ENCODE measurements around the gene KRTAP9-8. TPM values are rescaled to one million over a fixed set of nuclear protein-coding genes. Genes with fewer than 3 reads are reported as not detected.

The KRTAP9-8 gene, protein sequence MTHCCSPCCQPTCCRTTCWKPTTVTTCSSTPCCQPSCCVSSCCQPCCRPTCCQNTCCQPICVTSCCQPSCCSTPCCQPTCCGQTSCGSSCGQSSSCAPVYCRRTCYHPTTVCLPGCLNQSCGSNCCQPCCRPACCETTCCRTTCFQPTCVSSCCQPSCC
- not detected in 5 replicates for total RNA-seq (2022; extraction: Qiagen RNA extraction; ENCODE audit: low read depth)

DNA sequence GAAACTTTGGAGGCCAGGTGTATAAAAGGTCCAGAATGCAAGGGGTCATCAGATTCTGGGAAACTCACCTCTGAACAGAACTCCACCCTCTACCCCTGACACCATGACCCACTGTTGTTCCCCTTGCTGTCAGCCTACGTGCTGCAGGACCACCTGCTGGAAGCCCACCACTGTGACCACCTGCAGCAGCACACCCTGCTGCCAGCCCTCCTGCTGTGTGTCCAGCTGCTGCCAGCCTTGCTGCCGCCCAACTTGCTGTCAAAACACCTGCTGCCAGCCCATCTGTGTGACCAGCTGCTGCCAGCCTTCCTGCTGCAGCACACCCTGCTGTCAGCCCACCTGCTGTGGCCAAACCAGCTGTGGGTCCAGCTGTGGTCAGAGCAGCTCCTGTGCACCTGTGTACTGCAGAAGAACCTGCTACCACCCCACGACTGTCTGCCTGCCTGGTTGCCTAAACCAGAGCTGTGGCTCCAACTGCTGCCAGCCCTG, at the start of gene KRTAP9-8:
KRTAP9-8 (plus strand) TSS at position 51 of the 489 bp plus-strand sequence; CDS start at position 104, 53 bp downstream.

DNA sequence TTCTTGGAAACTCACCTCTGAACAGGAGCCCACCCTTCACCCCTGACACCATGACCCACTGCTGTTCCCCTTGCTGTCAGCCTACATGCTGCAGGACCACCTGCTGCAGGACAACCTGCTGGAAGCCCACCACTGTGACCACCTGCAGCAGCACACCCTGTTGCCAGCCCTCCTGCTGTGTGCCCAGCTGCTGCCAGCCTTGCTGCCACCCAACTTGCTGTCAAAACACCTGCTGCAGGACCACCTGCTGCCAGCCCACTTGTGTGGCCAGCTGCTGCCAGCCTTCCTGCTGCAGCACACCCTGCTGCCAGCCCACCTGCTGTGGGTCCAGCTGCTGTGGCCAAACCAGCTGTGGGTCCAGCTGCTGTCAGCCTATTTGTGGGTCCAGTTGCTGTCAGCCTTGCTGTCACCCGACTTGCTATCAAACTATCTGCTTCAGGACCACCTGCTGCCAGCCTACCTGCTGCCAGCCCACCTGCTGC, 47.9 kb upstream of the KRTAP9-8 start, which contains the start of gene KRTAP9-1:
KRTAP9-1 (plus strand) TSS at position 51 of the 482 bp plus-strand sequence; CDS start at position 51, 0 bp downstream.

DNA sequence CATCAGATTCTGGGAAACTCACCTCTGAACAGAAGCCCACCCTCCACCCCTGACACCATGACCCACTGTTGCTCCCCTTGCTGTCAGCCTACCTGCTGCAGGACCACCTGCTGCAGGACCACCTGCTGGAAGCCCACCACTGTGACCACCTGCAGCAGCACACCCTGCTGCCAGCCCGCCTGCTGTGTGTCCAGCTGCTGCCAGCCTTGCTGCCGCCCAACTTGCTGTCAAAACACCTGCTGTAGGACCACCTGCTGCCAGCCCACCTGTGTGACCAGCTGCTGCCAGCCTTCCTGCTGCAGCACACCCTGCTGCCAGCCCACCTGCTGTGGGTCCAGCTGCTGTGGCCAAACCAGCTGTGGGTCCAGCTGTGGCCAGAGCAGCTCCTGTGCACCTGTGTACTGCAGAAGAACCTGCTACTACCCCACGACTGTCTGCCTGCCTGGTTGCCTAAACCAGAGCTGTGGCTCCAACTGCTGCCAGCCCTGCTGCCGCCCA, 11.2 kb upstream of the KRTAP9-8 start, which contains the start of gene KRTAP9-2:
KRTAP9-2 (plus strand) TSS at position 51 of the 498 bp plus-strand sequence; CDS start at position 58, 7 bp downstream.

DNA sequence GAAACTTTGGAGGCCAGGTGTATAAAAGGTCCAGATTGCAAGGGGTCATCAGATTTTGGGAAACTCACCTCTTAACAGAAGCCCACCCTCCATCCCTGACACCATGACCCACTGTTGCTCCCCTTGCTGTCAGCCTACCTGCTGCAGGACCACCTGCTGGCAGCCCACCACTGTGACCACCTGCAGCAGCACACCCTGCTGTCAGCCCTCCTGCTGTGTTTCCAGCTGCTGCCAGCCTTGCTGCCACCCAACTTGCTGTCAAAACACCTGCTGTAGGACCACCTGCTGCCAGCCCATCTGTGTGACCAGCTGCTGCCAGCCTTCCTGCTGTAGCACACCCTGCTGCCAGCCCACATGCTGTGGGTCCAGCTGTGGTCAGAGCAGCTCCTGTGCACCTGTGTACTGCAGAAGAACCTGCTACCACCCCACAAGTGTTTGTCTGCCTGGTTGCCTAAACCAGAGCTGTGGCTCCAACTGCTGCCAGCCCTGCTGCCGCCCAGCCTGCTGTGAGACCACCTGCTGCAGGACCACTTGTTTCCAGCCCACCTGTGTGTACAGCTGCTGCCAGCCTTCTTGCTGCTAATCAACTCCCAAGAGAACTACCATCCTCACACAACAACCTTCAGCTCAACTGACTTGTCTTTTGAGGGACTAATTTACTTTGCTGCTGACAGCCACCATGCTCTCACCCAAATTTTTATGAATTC, 5.2 kb upstream of the KRTAP9-8 start, which contains the start of gene KRTAP9-3:
KRTAP9-3 (plus strand) TSS at position 51 of the 707 bp plus-strand sequence; CDS start at position 104, 53 bp downstream.

DNA sequence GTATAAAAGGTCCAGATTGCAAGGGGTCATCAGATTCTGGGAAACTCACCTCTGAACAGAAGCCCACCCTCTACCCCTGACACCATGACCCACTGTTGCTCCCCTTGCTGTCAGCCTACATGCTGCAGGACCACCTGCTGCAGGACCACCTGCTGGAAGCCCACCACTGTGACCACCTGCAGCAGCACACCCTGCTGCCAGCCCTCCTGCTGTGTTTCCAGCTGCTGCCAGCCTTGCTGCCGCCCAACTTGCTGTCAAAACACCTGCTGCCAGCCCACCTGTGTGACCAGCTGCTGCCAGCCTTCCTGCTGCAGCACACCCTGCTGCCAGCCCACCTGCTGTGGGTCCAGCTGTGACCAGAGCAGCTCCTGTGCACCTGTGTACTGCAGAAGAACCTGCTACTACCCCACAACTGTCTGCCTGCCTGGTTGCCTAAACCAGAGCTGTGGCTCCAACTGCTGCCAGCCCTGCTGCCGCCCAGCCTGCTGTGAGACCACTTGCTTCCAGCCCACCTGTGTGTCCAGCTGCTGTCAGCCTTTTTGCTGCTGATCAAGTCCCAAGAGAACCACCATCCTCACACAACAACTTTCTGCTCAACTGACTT, 11.9 kb downstream of the KRTAP9-8 start, which contains the start of gene KRTAP9-4:
KRTAP9-4 (plus strand) TSS at position 51 of the 604 bp plus-strand sequence; CDS start at position 85, 34 bp downstream.

DNA sequence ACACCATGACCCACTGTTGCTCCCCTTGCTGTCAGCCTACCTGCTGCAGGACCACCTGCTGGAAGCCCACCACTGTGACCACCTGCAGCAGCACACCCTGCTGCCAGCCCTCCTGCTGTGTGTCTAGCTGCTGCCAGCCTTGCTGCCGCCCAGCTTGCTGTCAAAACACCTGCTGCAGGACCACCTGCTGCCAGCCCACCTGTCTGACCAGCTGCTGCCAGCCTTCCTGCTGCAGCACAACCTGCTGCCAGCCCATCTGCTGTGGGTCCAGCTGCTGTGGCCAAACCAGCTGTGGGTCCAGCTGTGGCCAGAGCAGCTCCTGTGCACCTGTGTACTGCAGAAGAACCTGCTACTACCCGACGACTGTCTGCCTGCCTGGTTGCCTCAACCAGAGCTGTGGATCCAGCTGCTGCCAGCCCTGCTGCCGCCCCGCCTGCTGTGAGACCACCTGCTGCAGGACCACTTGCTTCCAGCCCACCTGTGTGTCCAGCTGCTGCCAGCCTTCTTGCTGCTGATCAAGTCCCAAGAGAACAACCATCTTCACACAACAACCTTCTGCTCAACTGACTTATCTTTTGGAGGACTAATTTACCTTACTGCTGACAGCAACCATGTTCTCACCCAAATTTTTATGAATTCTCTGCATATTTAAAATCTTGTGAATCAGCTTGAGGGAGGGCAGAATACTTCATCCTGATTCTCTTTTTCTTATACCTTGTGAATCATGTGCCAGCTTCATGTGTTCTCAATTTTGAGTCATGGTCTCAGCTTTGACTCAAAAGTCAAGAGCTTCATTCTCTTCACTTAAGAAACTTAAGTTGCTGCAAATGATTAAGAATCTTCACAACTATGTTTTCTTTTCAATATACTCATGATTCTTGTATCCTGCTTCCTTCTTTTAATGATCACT, 17.8 kb downstream of the KRTAP9-8 start, which contains the start of gene KRTAP9-9:
KRTAP9-9 (plus strand) TSS at position 4 of the 910 bp plus-strand sequence.

DNA sequence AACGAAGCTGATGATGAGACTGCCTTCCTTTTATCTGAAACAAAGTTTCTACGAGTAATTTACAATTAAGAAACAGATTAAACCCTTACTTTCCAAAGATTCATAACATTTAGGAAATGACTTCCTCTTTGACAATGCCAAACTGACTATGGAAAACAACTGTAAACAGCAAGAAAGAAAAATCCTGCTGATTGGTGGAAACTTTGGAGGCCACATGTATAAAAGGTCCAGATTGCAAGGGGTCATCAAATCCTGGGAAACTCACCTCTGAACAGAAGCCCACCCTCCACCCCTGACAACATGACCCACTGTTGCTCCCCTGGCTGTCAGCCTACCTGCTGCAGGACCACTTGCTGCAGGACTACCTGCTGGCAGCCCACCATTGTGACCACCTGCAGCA, 27.3 kb downstream of the KRTAP9-8 start, which contains the start of gene KRTAP9-6:
KRTAP9-6 (plus strand) TSS at position 301 of the 400 bp plus-strand sequence; CDS start at position 301, 0 bp downstream.

DNA sequence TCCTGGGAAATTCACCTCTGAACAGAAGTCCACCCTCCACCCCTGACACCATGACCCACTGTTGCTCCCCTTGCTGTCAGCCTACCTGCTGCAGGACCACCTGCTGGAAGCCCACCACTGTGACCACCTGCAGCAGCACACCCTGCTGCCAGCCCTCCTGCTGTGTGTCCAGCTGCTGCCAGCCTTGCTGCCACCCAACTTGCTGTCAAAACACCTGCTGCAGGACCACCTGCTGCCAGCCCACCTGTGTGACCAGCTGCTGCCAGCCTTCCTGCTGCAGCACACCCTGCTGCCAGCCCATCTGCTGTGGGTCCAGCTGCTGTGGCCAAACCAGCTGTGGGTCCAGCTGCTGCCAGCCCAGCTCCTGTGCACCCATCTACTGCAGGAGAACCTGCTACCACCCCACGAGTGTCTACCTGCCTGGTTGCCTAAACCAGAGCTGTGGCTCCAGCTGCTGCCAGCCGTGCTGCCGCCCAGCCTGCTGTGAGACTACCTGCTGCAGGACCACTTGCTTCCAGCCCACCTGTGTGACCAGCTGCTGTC, 37.9 kb downstream of the KRTAP9-8 start, which contains the start of gene KRTAP9-7:
KRTAP9-7 (plus strand) TSS at position 51 of the 543 bp plus-strand sequence; CDS start at position 51, 0 bp downstream.

Other genes with a start within 250 kb of the KRTAP9-8 start
- gene KRTAP3-3, start 243.8 kb upstream of the KRTAP9-8 start, total RNA-seq (2022; extraction: Qiagen RNA extraction; ENCODE audit: low read depth) = not detected in 5 replicates
- gene KRTAP3-2, start 238.1 kb upstream of the KRTAP9-8 start, total RNA-seq (2022; extraction: Qiagen RNA extraction; ENCODE audit: low read depth) = not detected in 5 replicates
- not detected in 5 replicates for gene KRTAP3-1, start 228.9 kb upstream of the KRTAP9-8 start, total RNA-seq (2022; extraction: Qiagen RNA extraction; ENCODE audit: low read depth)
- not detected in 5 replicates for gene KRTAP1-5, start 210.8 kb upstream of the KRTAP9-8 start, total RNA-seq (2022; extraction: Qiagen RNA extraction; ENCODE audit: low read depth)
- gene KRTAP1-4, start 207.8 kb upstream of the KRTAP9-8 start, total RNA-seq (2022; extraction: Qiagen RNA extraction; ENCODE audit: low read depth) = not detected in 5 replicates
- not detected in 5 replicates for gene KRTAP1-3, start 203.1 kb upstream of the KRTAP9-8 start, total RNA-seq (2022; extraction: Qiagen RNA extraction; ENCODE audit: low read depth)
- gene KRTAP1-1, start 196.5 kb upstream of the KRTAP9-8 start, total RNA-seq (2022; extraction: Qiagen RNA extraction; ENCODE audit: low read depth) = not detected in 5 replicates
- not detected in 5 replicates for gene KRTAP2-1, start 190.7 kb upstream of the KRTAP9-8 start, total RNA-seq (2022; extraction: Qiagen RNA extraction; ENCODE audit: low read depth)
- not detected in 5 replicates for gene KRTAP2-2, start 182.8 kb upstream of the KRTAP9-8 start, total RNA-seq (2022; extraction: Qiagen RNA extraction; ENCODE audit: low read depth)
- gene KRTAP2-3, start 177.9 kb upstream of the KRTAP9-8 start, total RNA-seq (2022; extraction: Qiagen RNA extraction; ENCODE audit: low read depth) = not detected in 5 replicates
- not detected in 5 replicates for gene KRTAP2-4, start 172.1 kb upstream of the KRTAP9-8 start, total RNA-seq (2022; extraction: Qiagen RNA extraction; ENCODE audit: low read depth)
- gene KRTAP4-7, start 153.8 kb upstream of the KRTAP9-8 start, total RNA-seq (2022; extraction: Qiagen RNA extraction; ENCODE audit: low read depth) = not detected in 5 replicates
- gene KRTAP4-8, start 139.9 kb upstream of the KRTAP9-8 start, total RNA-seq (2022; extraction: Qiagen RNA extraction; ENCODE audit: low read depth) = not detected in 5 replicates
- gene KRTAP4-16, start 135.8 kb upstream of the KRTAP9-8 start, total RNA-seq (2022; extraction: Qiagen RNA extraction; ENCODE audit: low read depth) = not detected in 5 replicates
- not detected in 5 replicates for gene KRTAP4-9, start 132.6 kb upstream of the KRTAP9-8 start, total RNA-seq (2022; extraction: Qiagen RNA extraction; ENCODE audit: low read depth)
- not detected in 5 replicates for gene KRTAP4-11, start 119.6 kb upstream of the KRTAP9-8 start, total RNA-seq (2022; extraction: Qiagen RNA extraction; ENCODE audit: low read depth)
- gene KRTAP4-12, start 113.8 kb upstream of the KRTAP9-8 start, total RNA-seq (2022; extraction: Qiagen RNA extraction; ENCODE audit: low read depth) = not detected in 5 replicates
- gene KRTAP4-6, start 97.5 kb upstream of the KRTAP9-8 start, total RNA-seq (2022; extraction: Qiagen RNA extraction; ENCODE audit: low read depth) = not detected in 5 replicates
- gene KRTAP4-5, start 88.2 kb upstream of the KRTAP9-8 start, total RNA-seq (2022; extraction: Qiagen RNA extraction; ENCODE audit: low read depth) = not detected in 5 replicates
- gene KRTAP4-4, start 77.3 kb upstream of the KRTAP9-8 start, total RNA-seq (2022; extraction: Qiagen RNA extraction; ENCODE audit: low read depth) = not detected in 5 replicates
- not detected in 5 replicates for gene KRTAP4-3, start 69.8 kb upstream of the KRTAP9-8 start, total RNA-seq (2022; extraction: Qiagen RNA extraction; ENCODE audit: low read depth)
- not detected in 5 replicates for gene KRTAP4-2, start 59.8 kb upstream of the KRTAP9-8 start, total RNA-seq (2022; extraction: Qiagen RNA extraction; ENCODE audit: low read depth)
- 0.32 TPM in 1 of 5 replicates, not detected in the others for gene KRTAP4-1, start 53.1 kb upstream of the KRTAP9-8 start, total RNA-seq (2022; extraction: Qiagen RNA extraction; ENCODE audit: low read depth)
- gene KRTAP9-1, start 48.1 kb upstream of the KRTAP9-8 start, total RNA-seq (2022; extraction: Qiagen RNA extraction; ENCODE audit: low read depth) = not detected in 5 replicates
- gene KRTAP9-2, start 11.4 kb upstream of the KRTAP9-8 start, total RNA-seq (2022; extraction: Qiagen RNA extraction; ENCODE audit: low read depth) = not detected in 5 replicates
- not detected in 5 replicates for gene KRTAP9-3, start 5.5 kb upstream of the KRTAP9-8 start, total RNA-seq (2022; extraction: Qiagen RNA extraction; ENCODE audit: low read depth)
- gene KRTAP9-4, start 11.7 kb downstream of the KRTAP9-8 start, total RNA-seq (2022; extraction: Qiagen RNA extraction; ENCODE audit: low read depth) = not detected in 5 replicates
- not detected in 5 replicates for gene KRTAP9-9, start 17.4 kb downstream of the KRTAP9-8 start, total RNA-seq (2022; extraction: Qiagen RNA extraction; ENCODE audit: low read depth)
- gene KRTAP9-6, start 27.4 kb downstream of the KRTAP9-8 start, total RNA-seq (2022; extraction: Qiagen RNA extraction; ENCODE audit: low read depth) = not detected in 5 replicates
- gene KRTAP9-7, start 37.7 kb downstream of the KRTAP9-8 start, total RNA-seq (2022; extraction: Qiagen RNA extraction; ENCODE audit: low read depth) = not detected in 5 replicates
- not detected in 5 replicates for gene KRTAP29-1, start 64.9 kb downstream of the KRTAP9-8 start, total RNA-seq (2022; extraction: Qiagen RNA extraction; ENCODE audit: low read depth)
- not detected in 5 replicates for gene KRTAP16-1, start 71.3 kb downstream of the KRTAP9-8 start, total RNA-seq (2022; extraction: Qiagen RNA extraction; ENCODE audit: low read depth)
- gene KRTAP17-1, start 77.7 kb downstream of the KRTAP9-8 start, total RNA-seq (2022; extraction: Qiagen RNA extraction; ENCODE audit: low read depth) = not detected in 5 replicates
- not detected in 5 replicates for gene KRT33A, start 112.8 kb downstream of the KRTAP9-8 start, total RNA-seq (2022; extraction: Qiagen RNA extraction; ENCODE audit: low read depth)
- not detected in 5 replicates for gene KRT33B, start 131.8 kb downstream of the KRTAP9-8 start, total RNA-seq (2022; extraction: Qiagen RNA extraction; ENCODE audit: low read depth)
- gene KRT34, start 144.3 kb downstream of the KRTAP9-8 start, total RNA-seq (2022; extraction: Qiagen RNA extraction; ENCODE audit: low read depth) = 0.20 to 0.78 TPM (median 0.31 TPM) in 5 replicates
- gene KRT31, start 159.6 kb downstream of the KRTAP9-8 start, total RNA-seq (2022; extraction: Qiagen RNA extraction; ENCODE audit: low read depth) = not detected in 5 replicates
- not detected in 5 replicates for gene KRT37, start 186.6 kb downstream of the KRTAP9-8 start, total RNA-seq (2022; extraction: Qiagen RNA extraction; ENCODE audit: low read depth)
- gene KRT38, start 203.0 kb downstream of the KRTAP9-8 start, total RNA-seq (2022; extraction: Qiagen RNA extraction; ENCODE audit: low read depth) = not detected in 5 replicates
- gene KRT32, start 229.4 kb downstream of the KRTAP9-8 start, total RNA-seq (2022; extraction: Qiagen RNA extraction; ENCODE audit: low read depth) = not detected in 5 replicates
- not detected in 5 replicates for gene KRT35, start 243.2 kb downstream of the KRTAP9-8 start, total RNA-seq (2022; extraction: Qiagen RNA extraction; ENCODE audit: low read depth)

Measured in A549 treated with ZK216348 at 1 μM for 4 hours (cell line).